HCT116 (cell line): ENCODE data around the gene LNP1. TPM values are rescaled to one million over a fixed set of nuclear protein-coding genes. Genes with fewer than 3 reads are reported as not detected.

Experiments
- ATAC-seq: fragments of 200-7000 bp; cut with Tn5 transposase; 2 replicates; pipeline ENCODE4 v1.9.1; 2020; ENCODE audit warnings: mild to moderate bottlenecking, moderate library complexity
- BruUV-seq: library from RNA; stranded (reverse); fragments of 400-500 nt; replicated peaks from 2 replicates; lab custom pipeline; 2021; lab: Mats Ljungman, UMichigan
- CTCF ChIA-PET: fragments of 300-600 bp; sonication (Branson Sonifier 250); formaldehyde crosslinking; loops from one replicate; lab custom pipeline; 2021; ENCODE audit warnings: antibody characterized with exemption; lab: Charles Lee
- POLR2A ChIA-PET: fragments of 300-600, 350-600 bp; sonication (Branson Sonifier 250); formaldehyde crosslinking; loops from one replicate; lab custom pipeline; 2021; ENCODE audit warnings: antibody characterized with exemption; lab: Charles Lee
- RAD21 ChIA-PET, 2 experiments: fragments of 300-600 bp; sonication (Branson Sonifier 250); formaldehyde crosslinking; loops; one replicate each; lab custom pipeline; 2023; ENCODE audit warnings: low total read pairs in 2 of 2; ENCODE audit not compliant: uncharacterized antibody in 2 of 2, unreplicated experiment in 2 of 2, low non-redundant PET in 1 of 2; lab: Charles Lee
- DNase-seq: peaks from one replicate; pipeline ENCODE4 v3.0.0-alpha.2; 2010; ENCODE audit warnings: low read depth, low spot score
- H2AFZ ChIP-seq: fragments of 200-600 bp; shearing (Covaris generic), sonication (generic); 2 replicates; pipeline ENCODE4 v1.6.1; 2017; ENCODE audit warnings: low read depth, mixed run types, mixed read lengths, antibody characterized with exemption, low read length; ENCODE audit not compliant: poor library complexity, severe bottlenecking
- H3K27ac ChIP-seq: 2 replicates; pipeline ENCODE4 v1.5.1; 2012; ENCODE audit warnings: low read depth, low read length
- H3K27me3 ChIP-seq: fragments of 200-600 bp; sonication (generic); 2 replicates; pipeline ENCODE4 v1.6.1; 2016; ENCODE audit warnings: mixed run types, low read length, mixed read lengths; ENCODE audit not compliant: insufficient read depth
- H3K36me3 ChIP-seq, 2 experiments: fragments of 200-500 bp in 1 of 2; fragments of 200-600 bp in 1 of 2; sonication (Bioruptor generic) in 1 of 2; sonication (generic) in 1 of 2; 2 replicates each; pipeline versions ENCODE4 v1.5.1 to v1.6.1; 2014 to 2016; ENCODE audit warnings: low read length in 2 of 2, inconsistent platforms in 1 of 2, mixed read lengths in 1 of 2, mixed run types in 1 of 2; ENCODE audit not compliant: insufficient read depth in 2 of 2, control insufficient read depth in 1 of 2
- H3K4me1 ChIP-seq, 2 experiments: fragments of 200-600 bp in 1 of 2; sonication (generic) in 1 of 2; 2 replicates each; pipeline versions ENCODE4 v1.5.1 to v1.6.1; 2012 to 2017; ENCODE audit warnings: low read length in 2 of 2, inconsistent platforms in 1 of 2, mild to moderate bottlenecking in 1 of 2, mixed read lengths in 1 of 2, mixed run types in 1 of 2, moderate library complexity in 1 of 2; ENCODE audit not compliant: insufficient read depth in 2 of 2, control insufficient read depth in 1 of 2
- H3K4me2 ChIP-seq: fragments of 200-600 bp; sonication (generic); 2 replicates; pipeline ENCODE4 v1.6.1; 2017; ENCODE audit warnings: mixed run types, low read length, mixed read lengths
- H3K4me3 ChIP-seq, 2 experiments: fragments of 200-600 bp in 1 of 2; sonication (generic) in 1 of 2; replicated peaks in 1 of 2; 2 replicates each; pipeline ENCODE4 v1.5.1; 2011 to 2016; ENCODE audit warnings: low read length in 2 of 2, control low read depth in 1 of 2, low read depth in 1 of 2, mild to moderate bottlenecking in 1 of 2, mixed read lengths in 1 of 2, mixed run types in 1 of 2
- H3K79me2 ChIP-seq: fragments of 200-600 bp; sonication (generic); 2 replicates; pipeline ENCODE4 v1.6.1; 2017; ENCODE audit warnings: mild to moderate bottlenecking, mixed run types, low read length, moderate library complexity, mixed read lengths; ENCODE audit not compliant: insufficient read depth
- H3K9ac ChIP-seq: fragments of 200-600 bp; sonication (generic); 2 replicates; pipeline ENCODE4 v1.6.1; 2016; ENCODE audit warnings: low read length, mixed read lengths
- H3K9me2 ChIP-seq: fragments of 200-600 bp; sonication (generic), shearing (Covaris generic); 2 replicates; pipeline ENCODE4 v1.6.1; 2017; ENCODE audit warnings: mixed run types, mild to moderate bottlenecking, moderate library complexity; ENCODE audit not compliant: insufficient read depth
- H3K9me3 ChIP-seq, 2 experiments: fragments of 200-500 bp in 1 of 2; fragments of 200-600 bp in 1 of 2; sonication (Bioruptor generic) in 1 of 2; sonication (generic) in 1 of 2; 2 replicates each; pipeline ENCODE4 v1.6.1; 2014 to 2017; ENCODE audit warnings: low read length in 2 of 2, mixed read lengths in 2 of 2, inconsistent platforms in 1 of 2, low read depth in 1 of 2, mild to moderate bottlenecking in 1 of 2, mixed run types in 1 of 2, moderate library complexity in 1 of 2; ENCODE audit not compliant: control insufficient read depth in 1 of 2, insufficient read depth in 1 of 2
- H4K20me1 ChIP-seq: fragments of 200-600 bp; sonication (generic), shearing (Covaris generic); 2 replicates; pipeline ENCODE4 v1.6.1; 2017; ENCODE audit warnings: mixed run types, mild to moderate bottlenecking, moderate library complexity; ENCODE audit not compliant: insufficient read depth
- CEBPB ChIP-seq: IDR thresholded peaks from 2 replicates; pipeline ENCODE4 v1.6.1; 2012; ENCODE audit warnings: low read depth
- EGR1 ChIP-seq: IDR thresholded peaks from 2 replicates; pipeline ENCODE4 v1.6.1; 2012; ENCODE audit warnings: low read depth
- ELF1 ChIP-seq: IDR thresholded peaks from 2 replicates; pipeline ENCODE4 v1.6.1; 2012; ENCODE audit warnings: low read depth, borderline replicate concordance
- EZH2phosphoT487 ChIP-seq: fragments of 200-600 bp; IDR thresholded peaks from 2 replicates; pipeline ENCODE4 v1.6.1; 2018; ENCODE audit warnings: antibody characterized with exemption, borderline replicate concordance
- FOSL1 ChIP-seq: IDR thresholded peaks from 2 replicates; pipeline ENCODE4 v1.6.1; 2012; ENCODE audit warnings: low read depth
- POLR2A ChIP-seq: IDR thresholded peaks from 2 replicates; pipeline ENCODE4 v1.7.0; 2011; ENCODE audit warnings: borderline replicate concordance; ENCODE audit not compliant: insufficient read depth, insufficient read length; ENCODE audit errors: extremely low read depth
- SP1 ChIP-seq: IDR thresholded peaks from 2 replicates; pipeline ENCODE4 v1.6.1; 2012; ENCODE audit warnings: low read depth
- SRF ChIP-seq: IDR thresholded peaks from 2 replicates; pipeline ENCODE4 v1.6.1; 2012; ENCODE audit warnings: low read depth
- intact Hi-C: fragments of 100-400 bp; cut with micrococcal nuclease; formaldehyde crosslinking; loops from 2 replicates; pipeline ENCODE4 v1.10.0; 2022
- total RNA-seq: library from RNA; stranded (reverse); gene quantifications from one replicate; pipeline ENCODE4 v1.2.1, GENCODE V29; 2021; ENCODE audit not compliant: unreplicated experiment
- TF ChIP-seq, protein P1 (sequence below): IDR thresholded peaks from 2 replicates; pipeline ENCODE4 v1.6.1; 2011; ENCODE audit warnings: mild to moderate bottlenecking, low read length, moderate library complexity; ENCODE audit not compliant: insufficient replicate concordance; ENCODE audit errors: extremely low read depth

LNP1 gene
- total RNA-seq, 1 experiment from 2014 or later = 1.6 TPM

DNA sequence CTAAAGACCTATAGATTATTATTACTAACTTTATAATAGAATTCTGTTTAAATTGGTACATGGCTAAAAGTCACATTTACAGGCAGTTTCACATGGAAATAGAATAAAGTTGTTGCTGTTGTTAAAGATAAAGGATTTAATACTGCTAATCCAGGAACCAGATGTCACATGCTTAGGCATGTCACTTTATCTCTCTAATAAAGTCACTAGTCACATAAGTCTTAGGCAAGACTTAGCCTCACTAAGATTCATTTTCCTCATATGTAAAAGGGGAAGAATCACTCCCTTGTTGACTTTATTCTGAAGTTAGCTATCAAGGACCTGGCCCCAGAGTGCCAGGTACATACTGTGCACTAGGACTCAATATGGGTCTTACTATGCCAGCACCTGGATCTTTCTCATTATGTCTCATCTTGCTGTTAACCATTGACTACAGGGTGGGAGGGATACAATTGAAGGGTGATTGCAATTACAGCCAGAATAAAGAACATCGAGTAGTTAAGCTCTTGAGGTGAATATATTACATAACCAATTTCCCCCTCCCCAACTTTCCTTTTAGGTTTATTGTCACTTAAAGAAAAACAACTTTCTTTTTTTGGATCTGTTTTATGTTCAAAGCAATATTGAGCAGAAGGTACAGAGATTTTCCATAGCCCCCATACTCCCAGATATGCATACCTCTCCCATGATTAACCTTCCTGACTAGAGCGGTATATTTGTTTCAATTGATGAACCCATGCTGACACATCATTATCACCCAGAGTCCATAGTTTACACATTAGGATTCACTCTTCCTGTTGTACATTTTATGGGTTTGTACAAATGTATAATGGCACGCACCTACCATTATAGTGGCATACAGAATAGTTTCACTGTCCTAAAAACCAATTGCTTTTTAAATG is 36.6 kb downstream of the LNP1 start (continued):
- no peak for TF ChIP-seq CEBPB

DNA sequence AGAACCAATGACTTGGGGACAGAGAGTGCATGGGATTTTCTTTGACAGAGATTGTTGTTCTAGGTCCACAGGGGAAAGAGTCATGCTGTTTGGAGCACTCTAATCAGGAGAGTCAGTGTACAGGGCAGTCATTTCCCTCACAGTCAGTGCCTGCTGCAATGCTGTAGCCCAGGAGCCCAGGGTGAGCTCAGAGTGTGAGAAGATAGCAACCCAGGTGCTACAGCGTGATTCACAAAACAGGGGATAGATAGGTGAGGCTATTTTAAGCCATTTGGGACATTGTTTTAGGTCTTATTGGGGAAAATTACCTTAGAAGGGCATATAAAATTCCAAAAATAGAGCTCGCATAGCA is 37.3 kb downstream of the LNP1 start:
- Histone ChIP-seq H3K36me3 (no peaks in the 10 kb centered on the region), H3K79me2 (no peaks in the 10 kb centered on the region), H3K9ac (no peak overlapping the region), H3K27me3 (no peaks in the 10 kb centered on the region), H3K4me3 (no peak overlapping the region), H3K4me2 (no peak overlapping the region), H3K9me2 (no peaks in the 10 kb centered on the region), H4K20me1 (no peaks in the 10 kb centered on the region), H3K4me1 (no peaks in the 10 kb centered on the region), H3K9me3 (no peaks in the 10 kb centered on the region), H3K27ac (no peak overlapping the region), H2AFZ (no peak overlapping the region)
- RAD21 ChIA-PET = no interaction called here
- BruUV-seq = no TSS peak
- intact Hi-C loops = no loop called here
- ATAC-seq (no peak), DNase-seq (no peak)
- POLR2A ChIA-PET = no interaction called here
- CTCF ChIA-PET = interaction anchor here (2.5 kb wide), 1 partner anchor 24 kb away, joined by 7 read pairs; no protein-coding TSS in a partner anchor
- TF ChIP-seq EGR1 (no peak), FOSL1 (no peak), SRF (no peak), ELF1 (no peak), SP1 (no peak), EZH2phosphoT487 (no peak), POLR2A (no peak)
- TF ChIP-seq, protein P1, sequence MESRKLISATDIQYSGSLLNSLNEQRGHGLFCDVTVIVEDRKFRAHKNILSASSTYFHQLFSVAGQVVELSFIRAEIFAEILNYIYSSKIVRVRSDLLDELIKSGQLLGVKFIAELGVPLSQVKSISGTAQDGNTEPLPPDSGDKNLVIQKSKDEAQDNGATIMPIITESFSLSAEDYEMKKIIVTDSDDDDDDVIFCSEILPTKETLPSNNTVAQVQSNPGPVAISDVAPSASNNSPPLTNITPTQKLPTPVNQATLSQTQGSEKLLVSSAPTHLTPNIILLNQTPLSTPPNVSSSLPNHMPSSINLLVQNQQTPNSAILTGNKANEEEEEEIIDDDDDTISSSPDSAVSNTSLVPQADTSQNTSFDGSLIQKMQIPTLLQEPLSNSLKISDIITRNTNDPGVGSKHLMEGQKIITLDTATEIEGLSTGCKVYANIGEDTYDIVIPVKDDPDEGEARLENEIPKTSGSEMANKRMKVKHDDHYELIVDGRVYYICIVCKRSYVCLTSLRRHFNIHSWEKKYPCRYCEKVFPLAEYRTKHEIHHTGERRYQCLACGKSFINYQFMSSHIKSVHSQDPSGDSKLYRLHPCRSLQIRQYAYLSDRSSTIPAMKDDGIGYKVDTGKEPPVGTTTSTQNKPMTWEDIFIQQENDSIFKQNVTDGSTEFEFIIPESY = no peak
